HG03159 (cell line): ENCODE results near the gene AIRE.
"Not testable (repeated sequence)": the region's sequence is repeated elsewhere in the genome, so short reads cannot be mapped to it uniquely, and the experiment has no call there.

Experiments used
- ATAC-seq: cut with Tn5 transposase; IDR thresholded peaks from one replicate; pipeline ENCODE4 v1.9.1; 2021; ENCODE audit warnings: mild to moderate bottlenecking, moderate library complexity; ENCODE audit not compliant: unreplicated experiment

The AIRE gene

DNA sequence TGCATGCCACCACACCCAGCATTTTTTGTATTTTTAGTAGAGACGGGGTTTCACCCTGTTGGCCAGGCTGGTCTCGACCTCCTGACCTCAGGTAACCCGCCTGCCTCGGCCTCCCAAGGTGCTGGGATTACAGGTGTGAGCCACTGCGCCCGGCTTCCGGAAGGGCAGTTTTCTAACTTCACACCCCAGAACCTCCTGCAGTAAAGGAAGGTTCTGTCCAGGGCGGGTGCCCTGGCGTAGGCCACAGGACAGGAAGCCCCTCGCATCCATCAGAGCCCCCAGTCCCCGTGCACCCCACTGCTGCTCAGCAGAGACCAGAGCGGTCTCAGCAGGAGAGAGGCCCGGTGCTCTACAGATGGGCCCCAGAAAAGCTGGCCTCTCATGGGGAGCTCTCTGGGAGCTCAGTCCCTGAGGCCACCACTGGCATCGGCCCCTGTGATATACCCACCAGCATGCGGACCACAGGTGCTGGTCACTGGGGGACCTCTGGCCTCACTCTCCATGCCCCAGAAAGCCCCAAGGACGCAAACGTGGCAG, 19.9 kb upstream of the AIRE start:
- ATAC-seq = no peak

DNA sequence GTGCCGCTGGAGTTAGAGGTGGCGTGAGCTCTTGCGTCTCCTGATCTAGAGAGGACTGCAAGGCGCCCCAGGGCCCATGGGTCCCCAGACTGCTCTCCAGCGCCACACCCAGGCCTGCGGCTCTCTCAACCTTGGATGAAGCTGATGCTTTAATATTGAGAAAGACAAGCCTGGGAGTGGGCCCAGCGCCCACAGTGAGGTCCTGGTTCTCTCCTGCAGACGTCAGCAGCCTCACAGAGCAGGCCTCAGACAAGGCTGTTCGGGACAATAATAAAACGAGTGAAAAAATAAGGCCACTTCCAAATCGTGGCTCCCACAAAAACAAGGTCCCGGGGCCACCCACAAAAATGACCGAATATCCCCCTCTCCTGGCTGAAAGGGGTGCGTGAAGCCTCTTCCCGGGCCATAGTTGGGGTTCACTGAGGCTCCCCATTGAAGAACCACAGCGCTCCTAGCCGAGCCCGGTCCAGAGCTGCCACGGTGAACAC, 18.0 kb upstream of the AIRE start:
- no peak for ATAC-seq

DNA sequence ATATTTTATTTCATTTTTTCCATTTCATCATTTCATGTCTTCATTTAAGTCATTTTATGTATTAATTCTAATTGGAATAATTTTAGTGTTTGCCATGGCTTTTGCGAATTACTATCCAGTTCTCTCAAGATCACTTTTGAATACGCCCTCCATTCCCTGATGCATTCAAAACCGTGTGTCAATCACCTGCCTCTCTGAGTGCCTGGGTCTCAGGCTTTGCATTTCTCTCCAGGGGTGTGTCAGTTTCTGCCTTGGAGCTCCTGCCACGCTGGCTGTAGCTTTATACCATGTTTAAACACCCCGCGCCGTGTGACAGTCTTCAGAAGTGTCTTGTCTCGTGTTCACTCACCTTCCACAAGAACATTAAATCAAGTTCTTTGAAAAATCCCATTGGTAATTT, 16.6 kb upstream of the AIRE start:
- no peak for ATAC-seq

DNA sequence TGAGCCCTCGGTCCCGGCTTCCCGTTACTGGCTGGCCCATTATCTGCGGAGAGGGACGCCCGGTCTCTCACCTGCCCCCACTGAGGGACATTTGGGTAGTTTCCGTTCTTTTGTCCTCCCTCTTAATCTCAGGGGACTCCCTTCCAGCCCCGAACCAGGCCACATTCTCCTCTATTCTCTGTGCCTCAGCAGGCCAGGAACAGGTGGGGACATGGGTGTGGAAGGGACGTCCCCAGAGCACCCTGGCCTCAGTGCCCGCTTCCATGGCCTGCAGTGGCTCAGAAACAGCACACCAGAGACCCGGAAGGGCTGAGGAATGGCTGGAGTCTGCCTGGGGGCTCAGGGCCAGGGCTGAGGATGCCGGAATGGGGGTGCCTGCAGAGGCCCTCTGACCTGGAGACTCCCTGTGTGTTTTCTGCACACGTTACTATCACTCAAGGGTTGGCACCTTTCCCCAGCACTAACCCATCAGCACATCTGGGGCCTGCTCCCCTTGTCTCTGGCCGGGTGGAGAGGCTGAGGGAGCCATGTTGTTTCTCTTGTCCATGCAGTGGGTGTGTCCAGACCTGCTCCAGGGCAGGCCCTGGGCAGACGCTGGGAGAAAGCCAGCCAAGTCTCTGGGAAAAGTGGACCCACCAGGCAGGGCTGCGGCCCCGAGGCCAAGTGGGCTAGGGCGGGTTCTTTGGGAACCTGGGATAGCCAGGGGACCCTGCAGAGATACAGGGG, 14.0 kb upstream of the AIRE start:
- ATAC-seq = no peak

DNA sequence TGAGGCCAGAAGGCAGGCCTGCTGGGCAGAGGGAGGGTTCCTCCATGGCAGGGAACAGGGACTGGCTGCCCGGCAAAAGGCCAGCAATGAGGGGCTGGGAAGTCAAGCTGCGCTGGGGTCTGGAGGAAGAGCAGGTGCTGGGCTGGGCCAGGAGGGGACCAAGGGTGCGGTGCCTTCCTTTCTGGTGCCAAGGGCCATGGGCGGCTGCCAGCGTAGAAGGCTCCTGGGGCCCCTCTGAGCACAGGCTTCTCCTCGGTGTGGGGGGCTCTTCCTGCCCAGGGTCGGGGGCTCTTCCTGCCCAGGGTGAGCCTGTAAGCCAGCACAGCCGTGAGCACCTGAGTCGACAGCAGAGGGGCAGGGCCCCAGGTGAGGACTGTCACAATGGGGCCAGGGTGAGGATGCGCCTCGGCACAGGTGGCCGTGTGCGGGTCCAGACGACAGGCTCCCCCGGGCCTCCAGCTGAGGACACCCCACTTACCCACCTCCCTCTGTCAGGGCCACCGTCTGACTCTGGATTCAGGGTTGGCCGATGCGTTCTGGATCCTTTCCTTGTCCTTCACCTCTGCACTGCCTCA, 13.3 kb upstream of the AIRE start:
- ATAC-seq = no peak

DNA sequence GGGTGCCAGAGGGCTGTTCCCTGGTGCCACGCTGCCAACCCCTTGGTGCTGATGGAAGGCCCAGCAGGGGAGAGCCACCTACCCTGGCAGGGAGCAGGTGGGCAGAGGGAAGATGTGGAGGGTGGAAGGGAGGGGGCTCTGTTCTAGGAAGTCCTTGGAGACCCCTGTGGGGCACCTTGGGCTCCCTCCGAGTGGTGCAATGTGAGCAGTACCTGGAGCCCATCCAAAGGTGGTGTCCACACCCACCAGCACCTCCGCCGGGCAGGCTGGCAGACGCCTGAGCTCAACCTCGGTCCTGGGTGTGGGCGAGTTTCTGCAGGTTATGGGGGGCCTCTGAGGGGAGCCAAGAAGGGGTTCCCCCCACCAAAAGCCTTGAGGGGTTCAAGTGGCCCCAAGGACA, 12.6 kb upstream of the AIRE start:
- no peak for ATAC-seq

DNA sequence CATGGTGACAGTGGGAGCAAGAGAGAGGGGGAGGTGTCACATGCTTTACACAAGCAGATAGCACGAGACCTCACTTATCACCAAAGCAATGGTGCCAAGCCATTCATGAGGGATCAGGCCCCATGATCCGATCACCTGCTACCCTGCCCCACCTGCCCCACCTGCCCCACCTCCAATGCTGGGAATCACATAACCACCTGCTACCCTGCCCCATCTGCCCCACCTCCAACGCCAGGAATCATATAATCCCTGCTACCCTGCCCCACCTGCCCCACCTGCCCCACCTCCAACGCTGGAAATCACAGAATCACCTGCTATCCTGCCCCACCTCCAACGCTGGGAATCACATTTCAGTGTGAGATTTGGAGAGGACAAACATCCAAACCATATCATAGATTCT, 10.6 kb upstream of the AIRE start:
- no peak for ATAC-seq

DNA sequence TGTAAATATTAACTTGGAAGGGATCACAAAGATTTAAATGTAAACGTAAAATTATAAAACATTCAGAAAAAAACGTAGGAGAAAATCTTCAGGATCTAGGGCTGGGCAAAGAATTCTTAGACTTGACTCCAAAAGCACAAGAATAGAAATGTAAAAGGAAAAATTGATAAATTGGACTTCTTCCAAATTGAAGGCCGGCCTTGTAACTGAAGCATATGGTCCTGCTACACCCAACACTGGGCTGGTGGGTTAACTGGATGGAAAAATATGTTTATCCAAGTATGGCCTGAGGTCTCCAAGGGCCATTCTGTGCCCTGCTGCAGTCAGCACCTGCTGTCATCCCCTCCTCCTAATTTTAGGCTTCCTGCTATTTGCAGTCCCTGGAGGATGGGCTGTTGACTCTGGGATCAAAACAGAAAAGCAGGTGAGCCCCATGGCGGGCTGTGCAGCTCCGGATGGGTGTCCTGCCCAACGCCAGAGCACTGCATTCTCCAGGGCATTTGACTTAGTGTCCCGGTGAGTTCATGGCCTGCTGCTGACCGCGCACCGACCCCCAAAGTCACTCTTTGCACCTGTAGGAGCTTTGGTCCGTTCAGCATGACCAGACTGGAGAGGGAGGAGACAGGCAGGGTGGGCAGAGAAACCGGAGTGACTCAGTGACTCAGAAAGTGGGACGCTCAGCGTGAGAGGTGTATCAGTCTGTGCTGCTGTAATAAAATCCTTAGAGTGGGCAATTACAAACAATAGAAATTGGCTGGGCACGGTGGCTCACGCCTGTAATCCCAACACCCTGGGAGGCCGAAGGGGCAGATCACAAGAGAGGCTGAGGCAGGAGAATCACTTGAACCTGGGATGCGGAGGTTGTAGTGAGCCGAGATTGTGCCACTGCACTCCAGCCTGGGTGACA, 6.1 kb upstream of the AIRE start:
- no peak for ATAC-seq

DNA sequence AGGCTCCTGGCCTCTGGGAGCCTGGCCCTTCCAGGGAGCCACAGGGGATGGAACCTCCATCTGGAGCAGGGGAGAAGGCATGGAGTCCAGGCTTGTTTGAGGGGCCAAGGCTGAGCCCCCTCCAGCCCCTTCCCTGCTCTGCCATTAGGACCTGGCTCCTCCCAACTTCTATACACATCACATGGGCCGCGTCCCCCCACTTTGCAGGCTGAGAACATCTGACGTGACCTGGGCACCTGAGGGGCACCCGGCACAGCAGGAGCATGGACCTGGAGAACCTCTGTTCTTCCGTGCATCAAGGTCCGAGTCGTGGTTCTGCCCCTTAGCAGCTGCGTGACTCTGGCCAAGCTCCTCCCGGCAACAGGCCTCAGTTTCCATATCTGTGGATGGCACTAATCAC, 3.9 kb upstream of the AIRE start:
- ATAC-seq = no peak

DNA sequence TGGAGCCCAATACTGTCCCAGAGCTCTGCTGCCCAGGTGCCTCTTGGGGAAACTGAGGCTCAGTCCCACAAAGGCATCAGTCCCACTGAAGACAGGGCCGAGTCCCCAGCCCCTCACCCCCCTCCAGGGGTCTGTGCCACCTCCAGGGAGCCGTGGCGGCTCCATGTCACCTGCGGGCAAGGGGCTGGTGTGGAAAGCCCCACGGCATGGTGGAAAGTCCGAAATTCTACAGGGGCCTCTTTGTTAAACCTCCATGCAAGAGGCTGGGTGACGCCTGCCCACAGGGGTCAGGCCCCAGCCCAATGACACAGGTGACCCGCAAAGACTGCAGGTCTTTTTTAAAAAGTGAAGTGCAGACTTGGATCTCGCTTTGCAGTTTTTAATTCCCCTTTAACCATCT, 3.3 kb upstream of the AIRE start:
- no peak for ATAC-seq

DNA sequence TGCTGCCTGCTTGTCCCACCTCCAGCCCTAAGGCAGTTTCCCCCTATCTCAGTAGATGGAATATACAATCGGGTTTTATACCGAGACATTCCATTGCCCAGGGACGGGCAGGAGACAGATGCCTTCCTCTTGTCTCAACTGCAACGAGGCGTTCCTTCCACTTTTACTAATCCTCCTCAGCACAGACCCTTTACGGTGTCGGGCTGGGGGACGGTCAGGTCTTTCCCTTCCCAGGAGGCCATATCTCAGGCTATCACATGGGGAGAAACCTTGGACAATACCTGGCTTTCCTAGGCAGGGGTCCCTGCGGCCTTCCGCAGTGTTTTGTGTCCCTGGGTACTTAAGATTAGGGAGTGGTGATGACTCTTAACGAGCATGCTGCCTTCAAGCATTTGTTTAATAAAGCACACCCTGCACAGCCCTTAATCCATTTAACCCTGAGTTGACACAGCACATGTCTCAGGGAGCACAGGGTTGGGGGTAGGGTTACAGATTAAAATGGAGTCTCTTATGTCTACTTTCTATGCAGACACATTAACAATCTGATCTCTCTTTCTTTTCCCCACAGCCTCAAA, 2.4 kb upstream of the AIRE start:
- ATAC-seq = not testable (repeated sequence)

DNA sequence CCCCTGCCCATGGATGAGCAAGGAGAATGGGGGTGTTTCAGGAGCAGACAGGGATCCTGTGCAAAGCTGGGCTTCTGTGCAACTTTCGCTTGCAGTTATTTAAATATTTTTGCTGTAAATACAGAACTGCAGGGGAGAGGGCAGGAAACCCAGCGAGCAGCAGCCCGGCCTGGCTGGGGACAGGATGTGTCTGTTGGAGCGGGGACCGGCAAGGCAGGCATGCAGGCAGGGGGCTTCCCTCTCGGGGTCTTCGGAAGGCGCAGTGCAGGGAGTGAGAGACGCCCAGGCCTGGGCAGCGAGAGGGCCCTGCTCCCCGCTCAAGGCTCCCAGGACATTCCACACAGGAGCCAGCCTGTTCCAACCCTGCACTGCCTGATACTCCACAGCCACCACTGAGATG, 1.7 kb upstream of the AIRE start:
- no peak for ATAC-seq

DNA sequence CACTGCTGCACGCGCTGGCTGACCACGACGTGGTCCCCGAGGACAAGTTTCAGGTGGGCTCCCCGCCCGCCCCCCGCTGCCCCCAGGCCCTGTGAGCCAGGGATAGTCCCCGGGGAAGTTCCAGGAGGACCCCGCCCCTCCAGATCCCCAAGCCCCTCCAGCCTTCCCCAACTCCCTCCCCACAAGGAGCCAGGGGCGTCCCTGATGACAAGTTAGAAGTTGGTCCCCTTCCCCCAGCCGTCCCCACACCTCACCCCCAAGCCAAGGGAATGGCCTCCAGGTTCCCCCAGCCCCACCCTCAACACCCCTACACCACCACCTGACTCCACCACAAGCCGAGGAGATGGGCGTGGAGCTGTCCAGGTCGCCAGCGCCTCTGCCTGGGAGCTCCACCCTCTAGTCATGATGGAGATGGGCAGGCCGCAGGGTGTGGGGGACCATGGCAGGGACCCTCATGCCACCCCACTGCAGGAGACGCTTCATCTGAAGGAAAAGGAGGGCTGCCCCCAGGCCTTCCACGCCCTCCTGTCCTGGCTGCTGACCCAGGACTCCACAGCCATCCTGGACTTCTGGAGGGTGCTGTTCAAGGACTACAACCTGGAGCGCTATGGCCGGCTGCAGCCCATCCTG, 525 bp downstream of the AIRE start:
- no peak for ATAC-seq

DNA sequence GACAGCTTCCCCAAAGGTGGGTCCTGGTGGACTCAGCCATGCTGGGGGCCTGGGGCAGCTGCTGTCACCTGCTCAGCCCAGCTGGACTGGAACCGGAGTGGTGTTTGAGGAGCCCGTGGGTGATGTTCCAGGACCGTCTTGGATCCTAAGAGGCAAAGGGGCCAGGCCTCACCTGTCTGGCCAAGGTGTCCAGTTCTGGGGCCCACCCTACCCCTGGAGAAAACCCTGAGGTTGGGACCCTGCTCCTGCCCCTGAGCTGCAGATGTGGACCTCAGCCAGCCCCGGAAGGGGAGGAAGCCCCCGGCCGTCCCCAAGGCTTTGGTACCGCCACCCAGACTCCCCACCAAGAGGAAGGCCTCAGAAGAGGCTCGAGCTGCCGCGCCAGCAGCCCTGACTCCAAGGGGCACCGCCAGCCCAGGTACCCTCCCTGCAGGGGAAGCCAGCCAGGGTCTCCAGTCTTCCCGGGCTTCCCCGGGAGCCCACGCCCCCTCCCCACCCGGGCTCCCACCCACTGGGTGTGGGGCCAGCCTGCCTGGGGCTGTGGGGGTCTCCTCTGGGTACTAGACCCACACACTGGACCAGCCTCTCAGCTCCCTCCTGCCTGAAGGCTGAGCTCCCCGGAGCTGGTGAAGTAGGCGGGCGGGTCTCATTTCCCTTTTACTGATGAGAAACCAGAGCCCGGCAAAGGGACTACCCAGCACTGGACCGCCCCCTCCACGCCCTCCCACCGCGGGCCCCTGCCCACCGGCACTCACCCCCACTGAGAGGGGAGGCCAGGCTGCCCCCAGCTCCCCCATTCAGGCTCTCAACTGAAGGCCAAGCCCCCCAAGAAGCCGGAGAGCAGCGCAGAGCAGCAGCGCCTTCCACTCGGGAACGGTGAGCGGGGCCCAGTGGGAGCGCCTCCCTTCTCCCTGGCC, 1.3 kb downstream of the AIRE start:
- ATAC-seq = no peak

DNA sequence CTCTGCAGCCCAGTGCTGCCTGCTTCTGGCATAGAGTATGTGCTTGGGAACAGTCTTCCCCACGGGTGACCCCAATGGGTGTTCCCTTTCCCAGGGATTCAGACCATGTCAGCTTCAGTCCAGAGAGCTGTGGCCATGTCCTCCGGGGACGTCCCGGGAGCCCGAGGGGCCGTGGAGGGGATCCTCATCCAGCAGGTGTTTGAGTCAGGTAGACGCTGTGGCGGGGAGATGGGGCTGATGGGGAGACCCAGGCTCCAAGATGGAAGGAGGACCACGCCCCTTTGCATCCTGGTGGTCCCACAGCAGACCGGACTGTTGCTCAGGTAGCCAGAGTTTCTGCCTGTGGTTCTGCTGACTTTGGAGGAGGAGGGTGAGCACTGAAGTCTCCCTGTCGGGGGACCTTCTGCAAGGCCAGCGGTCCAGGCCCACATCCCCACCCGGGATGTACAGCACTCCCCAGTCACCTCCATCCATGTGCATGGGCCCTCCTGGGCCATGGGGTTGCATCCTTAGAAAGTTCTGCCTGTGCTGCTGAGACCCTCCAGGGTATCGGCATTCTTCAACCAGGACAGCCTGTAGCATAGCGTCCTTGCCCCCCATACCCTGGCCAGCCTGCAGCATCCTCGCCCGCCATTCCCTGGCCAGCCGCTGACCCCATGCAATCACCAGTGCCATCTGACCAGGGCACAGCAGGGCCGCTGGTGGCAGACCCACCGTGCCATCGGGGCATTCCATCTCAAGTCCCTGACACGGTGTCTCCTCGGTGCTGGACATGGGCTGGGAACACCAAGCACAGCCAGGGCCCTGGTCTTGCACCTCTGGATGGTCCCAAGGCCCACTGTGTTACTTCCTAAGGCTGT, 2.8 kb downstream of the AIRE start:
- ATAC-seq = no peak

DNA sequence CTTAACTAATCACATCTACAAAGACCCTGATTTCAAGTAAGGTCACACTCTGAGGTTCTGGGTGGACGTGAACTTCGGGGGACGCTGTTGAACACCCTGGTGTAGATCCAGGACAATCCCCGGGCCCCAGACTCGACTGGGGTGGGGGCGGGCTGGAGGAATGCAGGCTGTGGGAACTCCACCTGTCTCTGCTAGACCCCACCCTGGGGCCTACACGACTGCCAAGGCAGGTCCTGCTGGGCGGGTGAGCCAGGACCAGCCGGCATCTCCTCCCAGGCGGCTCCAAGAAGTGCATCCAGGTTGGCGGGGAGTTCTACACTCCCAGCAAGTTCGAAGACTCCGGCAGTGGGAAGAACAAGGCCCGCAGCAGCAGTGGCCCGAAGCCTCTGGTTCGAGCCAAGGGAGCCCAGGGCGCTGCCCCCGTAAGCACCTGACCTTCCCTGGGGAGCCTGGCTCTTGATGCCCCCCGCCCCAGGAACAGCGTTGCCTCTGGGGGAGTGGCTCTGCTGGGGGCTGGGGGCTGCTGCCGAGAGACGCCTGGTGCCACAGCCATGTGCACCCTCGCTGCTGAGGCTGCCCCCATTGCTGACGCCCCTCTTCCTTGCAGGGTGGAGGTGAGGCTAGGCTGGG, 3.8 kb downstream of the AIRE start:
- ATAC-seq = no peak

DNA sequence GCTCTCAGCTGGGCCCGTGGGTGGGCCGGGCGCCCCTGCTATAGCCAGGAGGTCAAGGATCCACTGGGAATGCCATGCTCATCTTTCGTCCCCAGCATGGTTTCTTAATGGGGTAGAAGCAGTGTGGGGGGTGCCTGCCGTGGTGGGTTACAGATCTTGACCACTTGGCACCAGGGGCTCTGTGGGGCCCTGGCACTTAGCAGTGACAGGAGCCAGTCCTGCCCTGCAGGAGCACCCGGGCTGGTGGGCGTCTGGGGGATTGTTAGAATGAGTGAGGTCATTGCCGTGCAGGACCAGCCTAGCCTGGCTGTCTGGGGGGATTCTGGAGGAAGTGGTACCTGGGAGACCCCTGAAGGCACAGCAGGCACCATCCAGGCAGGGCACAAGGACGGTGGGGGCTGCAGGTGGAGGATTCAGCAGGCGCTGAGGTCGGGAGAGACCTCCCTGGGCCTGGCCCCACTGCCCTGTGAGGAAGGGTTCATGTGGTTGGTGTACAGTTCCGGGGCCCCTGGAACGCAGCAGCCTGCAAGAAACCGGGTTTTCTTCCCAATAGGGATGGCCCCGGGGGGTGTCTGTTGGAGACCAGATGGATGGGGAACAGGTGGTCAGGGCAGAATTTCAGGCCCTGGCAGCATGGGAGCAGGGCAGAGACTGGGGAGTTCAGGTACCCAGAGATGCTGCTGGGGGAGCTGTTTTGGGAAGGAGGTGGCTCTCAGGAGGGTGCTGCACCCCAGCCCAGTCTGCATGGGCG, 4.8 kb downstream of the AIRE start:
- no peak for ATAC-seq
